ENCODE results near the gene VPS51. TPM values are rescaled to one million over a fixed set of nuclear protein-coding genes. Genes with fewer than 3 reads are reported as not detected.

The VPS51 gene
- total and polyA plus RNA-seq, 10 of the 15 experiments (the other 5 are each of a cell fraction or from before 2014, with no cell fraction given): 1.5 to 279 (median 53.2) TPM

DNA sequence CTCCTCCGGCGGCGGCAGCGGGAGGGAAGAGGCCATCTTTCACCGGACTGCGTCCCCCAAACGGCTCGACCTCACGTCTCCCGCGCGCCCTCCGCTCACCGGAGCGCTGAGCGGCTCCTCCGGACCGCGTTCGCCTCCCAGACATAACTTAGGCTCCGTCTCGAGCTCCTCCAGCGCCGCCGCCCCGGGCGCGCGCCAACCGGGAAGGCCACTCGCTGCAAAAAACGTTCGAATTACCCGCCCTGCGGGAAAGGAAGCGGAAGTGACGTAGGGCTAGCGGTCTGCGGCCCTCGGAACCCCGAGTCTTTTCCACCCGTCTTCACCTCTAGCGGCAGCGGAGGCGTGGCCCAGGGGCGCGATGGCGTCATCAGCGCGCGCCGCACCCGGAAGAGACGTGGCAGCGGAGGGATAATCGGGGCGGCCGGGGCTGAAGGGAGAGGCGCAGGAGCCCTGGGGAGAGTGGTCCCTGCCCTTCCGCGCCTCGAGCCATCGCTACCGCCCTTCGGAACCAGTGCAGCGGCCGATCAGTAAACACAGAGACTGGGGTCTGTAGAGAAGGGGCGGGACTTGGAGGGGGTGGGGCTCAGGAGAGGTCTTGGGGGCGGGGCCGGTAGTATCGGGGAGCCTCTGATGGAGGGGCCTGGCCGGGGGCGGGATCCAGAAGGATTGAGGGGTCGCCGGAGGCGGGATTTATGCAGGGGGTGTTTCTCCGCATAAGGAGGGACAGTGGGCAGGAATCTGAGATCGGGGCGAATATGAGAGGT lies 12.0 kb upstream of the VPS51 start, which contains the start of the genes CDCA5 and ZFPL1 (continued):
- TF ChIP-seq ATF3 (IDR thresholded peaks at IDR 0.05; ENCODE audit: borderline replicate concordance, extremely low read depth, low read depth, low read length): peak; percentile 87; the same call in 1 of the 2 replicates
- no peak for TF ChIP-seq ZNF274 (IDR thresholded peaks at IDR 0.05; ENCODE audit: insufficient read depth, insufficient read length)
- TF ChIP-seq HDAC2 (IDR thresholded peaks at IDR 0.05): peak; percentile 97; the same call in 1 of the 2 replicates
- no peak for TF ChIP-seq ZNF384 (IDR thresholded peaks at IDR 0.05; ENCODE audit: borderline replicate concordance, low read depth, low read length)
- TF ChIP-seq CEBPB (IDR thresholded peaks at IDR 0.05; ENCODE audit: borderline replicate concordance in 1 of 2, low read depth in 2 of 2, low read length in 2 of 2): no peak
- TF ChIP-seq POU2F2 (IDR thresholded peaks at IDR 0.05; ENCODE audit: borderline replicate concordance, low read depth, low read length): peak; percentile 38; the same call in 2 of the 3 replicates
- no peak for TF ChIP-seq ZZZ3 (IDR thresholded peaks at IDR 0.05; ENCODE audit: control insufficient read depth, insufficient read length, low read depth)
- peak; percentile 92 for TF ChIP-seq CHD2 (IDR thresholded peaks at IDR 0.05; ENCODE audit: borderline replicate concordance, low read depth, low read length)
- TF ChIP-seq KAT2A (conservative IDR thresholded peaks at IDR 0.05; ENCODE audit: control insufficient read depth, low read depth, low read length): no peak
- peak; percentile 10 to 84; a peak in 3 of 4 replicates for TF ChIP-seq SRF (IDR thresholded peaks at IDR 0.05; ENCODE audit: low read depth in 2 of 2, low read length in 2 of 2)
- TF ChIP-seq NFYA (IDR thresholded peaks at IDR 0.05; ENCODE audit: borderline replicate concordance, low read depth, low read length): no peak
- TF ChIP-seq SMAD5 (IDR thresholded peaks at IDR 0.05; ENCODE audit: low read depth): peak; percentile 84; the same call in 1 of the 2 replicates
- peak in 1 of 2 experiments; percentile 40; a peak in 2 of 4 replicates for TF ChIP-seq ETV6 (conservative IDR thresholded peaks at IDR 0.05 in 1 of 2, IDR thresholded peaks at IDR 0.05 in 1 of 2; ENCODE audit: borderline replicate concordance in 1 of 2, low read depth in 1 of 2)
- TF ChIP-seq MTA2 (IDR thresholded peaks at IDR 0.05; ENCODE audit: low read depth): no peak
- no peak for TF ChIP-seq SUPT20H (IDR thresholded peaks at IDR 0.05; ENCODE audit: borderline replicate concordance, control insufficient read depth, low read depth, low read length)
- no peak for TF ChIP-seq NFIC (IDR thresholded peaks at IDR 0.05; ENCODE audit: low read depth, low read length)
- peak; percentile 88; the same call in 1 of the 2 replicates for TF ChIP-seq RB1 (IDR thresholded peaks at IDR 0.05; ENCODE audit: borderline replicate concordance)
- TF ChIP-seq IKZF2 (IDR thresholded peaks at IDR 0.05): no peak
- TF ChIP-seq FOXM1 (IDR thresholded peaks at IDR 0.05; ENCODE audit: low read depth, low read length): no peak
- peak; percentile 31 to 56; a peak in 2 of 3 replicates for TF ChIP-seq EGR1 (IDR thresholded peaks at IDR 0.05; ENCODE audit: borderline replicate concordance in 1 of 2, low read depth in 2 of 2, low read length in 2 of 2)
- TF ChIP-seq ZNF217 (IDR thresholded peaks at IDR 0.05): no peak
- TF ChIP-seq, protein P1, sequence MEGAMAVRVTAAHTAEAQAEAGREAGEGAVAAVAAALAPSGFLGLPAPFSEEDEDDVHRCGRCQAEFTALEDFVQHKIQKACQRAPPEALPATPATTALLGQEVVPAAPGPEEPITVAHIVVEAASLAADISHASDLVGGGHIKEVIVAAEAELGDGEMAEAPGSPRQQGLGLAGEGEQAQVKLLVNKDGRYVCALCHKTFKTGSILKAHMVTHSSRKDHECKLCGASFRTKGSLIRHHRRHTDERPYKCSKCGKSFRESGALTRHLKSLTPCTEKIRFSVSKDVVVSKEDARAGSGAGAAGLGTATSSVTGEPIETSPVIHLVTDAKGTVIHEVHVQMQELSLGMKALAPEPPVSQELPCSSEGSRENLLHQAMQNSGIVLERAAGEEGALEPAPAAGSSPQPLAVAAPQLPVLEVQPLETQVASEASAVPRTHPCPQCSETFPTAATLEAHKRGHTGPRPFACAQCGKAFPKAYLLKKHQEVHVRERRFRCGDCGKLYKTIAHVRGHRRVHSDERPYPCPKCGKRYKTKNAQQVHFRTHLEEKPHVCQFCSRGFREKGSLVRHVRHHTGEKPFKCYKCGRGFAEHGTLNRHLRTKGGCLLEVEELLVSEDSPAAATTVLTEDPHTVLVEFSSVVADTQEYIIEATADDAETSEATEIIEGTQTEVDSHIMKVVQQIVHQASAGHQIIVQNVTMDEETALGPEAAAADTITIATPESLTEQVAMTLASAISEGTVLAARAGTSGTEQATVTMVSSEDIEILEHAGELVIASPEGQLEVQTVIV (IDR thresholded peaks at IDR 0.05; ENCODE audit: borderline replicate concordance, partially characterized antibody): peak; percentile 89
- TF ChIP-seq BCL11A (IDR thresholded peaks at IDR 0.05; ENCODE audit: low read depth, low read length): no peak
- peak; percentile 80 for TF ChIP-seq ESRRA (IDR thresholded peaks at IDR 0.05; ENCODE audit: low read length)
- TF ChIP-seq CBFB (IDR thresholded peaks at IDR 0.05; ENCODE audit: low read depth): peak; percentile 63
- TF ChIP-seq POLR2AphosphoS5 (IDR thresholded peaks at IDR 0.05; ENCODE audit: low read length): peak; percentile 90; the same call in 1 of the 2 replicates
- peak; percentile 94 for TF ChIP-seq MAX (IDR thresholded peaks at IDR 0.05; ENCODE audit: low read depth, low read length)
- peak; percentile 19; the same call in 1 of the 2 replicates for TF ChIP-seq EED (IDR thresholded peaks at IDR 0.05; ENCODE audit: low read depth)
- peak; percentile 77; the same call in 1 of the 2 replicates for TF ChIP-seq TARDBP (IDR thresholded peaks at IDR 0.05; ENCODE audit: borderline replicate concordance)

All from GM12878 (cell line).